AML-193 (cell line): ENCODE measurements around the gene CD4.
A peak's percentile ranks its signal among the peaks of the same experiment; 100 is the strongest.
"Not testable (repeated sequence)": the region's sequence is repeated elsewhere in the genome, so short reads cannot be mapped to it uniquely, and the experiment has no call there.

Experiments used
- DNase-seq, 2 experiments: peaks; one replicate each; lab custom pipeline; 2025; lab: John Stamatoyannopoulos, UW

The CD4 gene

DNA sequence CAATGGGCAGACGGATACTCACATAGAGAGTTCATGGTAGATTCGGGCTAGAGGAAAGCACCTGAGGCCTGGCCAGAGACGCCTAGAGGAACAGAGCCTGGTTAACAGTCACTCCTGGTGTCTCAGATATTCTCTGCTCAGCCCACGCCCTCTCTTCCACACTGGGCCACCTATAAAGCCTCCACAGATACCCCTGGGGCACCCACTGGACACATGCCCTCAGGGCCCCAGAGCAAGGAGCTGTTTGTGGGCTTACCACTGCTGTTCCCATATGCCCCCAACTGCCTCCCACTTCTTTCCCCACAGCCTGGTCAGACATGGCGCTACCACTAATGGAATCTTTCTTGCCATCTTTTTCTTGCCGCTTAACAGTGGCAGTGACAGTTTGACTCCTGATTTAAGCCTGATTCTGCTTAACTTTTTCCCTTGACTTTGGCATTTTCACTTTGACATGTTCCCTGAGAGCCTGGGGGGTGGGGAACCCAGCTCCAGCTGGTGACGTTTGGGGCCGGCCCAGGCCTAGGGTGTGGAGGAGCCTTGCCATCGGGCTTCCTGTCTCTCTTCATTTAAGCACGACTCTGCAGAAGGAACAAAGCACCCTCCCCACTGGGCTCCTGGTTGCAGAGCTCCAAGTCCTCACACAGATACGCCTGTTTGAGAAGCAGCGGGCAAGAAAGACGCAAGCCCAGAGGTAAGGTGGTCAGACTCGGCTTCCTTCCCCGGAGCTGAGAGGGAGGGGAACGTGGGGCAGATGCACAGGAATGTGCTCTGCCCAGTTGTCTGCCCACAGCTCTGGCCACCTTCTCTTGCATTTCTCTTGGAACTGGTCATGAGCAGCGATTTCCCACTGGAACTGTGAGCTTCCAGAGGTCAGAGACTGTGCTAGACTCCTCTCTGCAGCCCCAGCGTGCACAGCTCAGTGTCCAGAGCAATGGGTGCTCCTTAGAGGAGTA lies at the start of gene CD4:
CD4 (plus strand) TSS at position 557 of the 953 bp plus-strand sequence. CDS start 10,611 bp downstream, outside the sequence.
- DNase-seq = peak in 1 of 2 experiments; percentile 46

- DNase-seq = not testable (repeated sequence)
Observed at GRCh38 chr12:6742080-6742479, 47.2 kb upstream of the CD4 start.

DNA sequence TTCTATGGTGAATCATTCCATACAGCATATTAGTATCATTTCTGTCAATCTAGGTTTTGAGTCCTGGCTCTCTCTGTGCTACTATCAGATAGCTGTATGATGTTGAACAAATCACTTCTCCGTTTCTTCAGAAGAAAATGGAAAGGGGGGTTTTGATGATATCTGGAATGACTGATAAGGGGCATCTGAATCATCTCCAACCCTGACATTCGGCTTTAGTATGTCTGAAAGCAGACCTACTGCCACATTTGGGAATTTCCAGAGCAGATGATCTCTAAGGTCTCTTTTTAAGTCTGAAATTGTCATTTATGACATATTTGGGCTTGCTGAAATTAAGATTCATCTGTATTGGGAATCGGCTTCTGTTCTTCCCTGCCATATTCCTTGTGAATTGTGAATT lies 46.5 kb upstream of the CD4 start:
- DNase-seq = no peak

DNA sequence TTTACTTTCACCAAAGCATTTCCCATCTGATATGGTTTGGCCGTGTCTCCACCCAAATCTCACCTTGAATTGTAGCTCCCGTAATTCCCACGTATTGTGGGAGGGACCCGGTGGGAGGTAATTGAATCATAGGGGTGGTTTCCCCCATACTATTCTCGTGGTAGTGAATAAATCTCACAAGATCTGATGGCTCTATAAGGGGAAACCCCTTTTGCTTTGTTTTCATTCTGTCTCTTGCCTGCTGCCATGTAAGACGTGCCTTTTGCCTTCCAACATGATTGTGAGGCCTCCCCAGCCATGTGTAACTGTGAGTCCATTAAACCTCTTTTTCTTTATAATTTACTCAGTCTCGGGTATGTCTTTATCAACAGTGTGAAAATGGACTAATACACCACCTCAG lies 46.0 kb upstream of the CD4 start:
- DNase-seq = not testable (repeated sequence)

DNA sequence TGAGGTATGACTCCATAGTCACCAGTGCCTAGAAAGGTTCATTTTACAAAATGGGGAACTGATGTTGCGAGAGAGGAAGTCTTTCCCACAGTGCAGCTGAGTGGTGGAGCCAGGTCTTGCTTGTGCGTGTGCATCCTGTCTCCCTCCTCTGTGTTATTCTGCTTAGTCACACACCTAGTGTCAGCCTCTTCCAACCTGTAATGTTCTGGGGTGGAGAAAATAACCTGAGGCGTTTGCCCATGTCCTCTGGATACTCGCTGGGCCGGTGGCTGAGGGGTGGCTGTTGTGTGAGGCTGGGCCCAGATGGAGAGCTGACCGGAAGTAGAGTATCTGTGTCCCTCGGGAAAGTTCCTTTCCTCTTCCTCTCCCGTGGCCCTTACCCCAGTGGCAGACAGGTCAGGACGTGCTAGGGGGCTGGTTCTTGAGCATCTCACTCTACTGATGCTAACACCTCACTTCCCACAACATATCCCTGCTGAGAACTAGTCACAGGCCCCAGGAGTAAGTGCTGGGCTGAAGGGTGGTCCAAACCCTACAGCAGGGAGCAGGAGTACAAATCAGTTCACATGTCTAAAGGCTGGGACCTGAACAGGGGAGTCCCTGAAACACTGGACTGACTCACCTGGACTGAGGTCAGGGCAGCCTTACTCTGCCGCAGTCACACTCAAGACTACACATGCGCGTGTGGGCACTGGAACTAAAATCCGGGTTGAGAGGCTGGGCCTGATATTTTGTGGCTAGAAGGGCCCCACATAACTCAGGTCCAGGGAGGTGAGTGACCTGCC lies 43.4 kb upstream of the CD4 start:
- DNase-seq = peak; percentile 96 to 97

GRCh38 chr12:6747216-6747615 lies 42.1 kb upstream of the CD4 start:
- no peak for DNase-seq

DNA sequence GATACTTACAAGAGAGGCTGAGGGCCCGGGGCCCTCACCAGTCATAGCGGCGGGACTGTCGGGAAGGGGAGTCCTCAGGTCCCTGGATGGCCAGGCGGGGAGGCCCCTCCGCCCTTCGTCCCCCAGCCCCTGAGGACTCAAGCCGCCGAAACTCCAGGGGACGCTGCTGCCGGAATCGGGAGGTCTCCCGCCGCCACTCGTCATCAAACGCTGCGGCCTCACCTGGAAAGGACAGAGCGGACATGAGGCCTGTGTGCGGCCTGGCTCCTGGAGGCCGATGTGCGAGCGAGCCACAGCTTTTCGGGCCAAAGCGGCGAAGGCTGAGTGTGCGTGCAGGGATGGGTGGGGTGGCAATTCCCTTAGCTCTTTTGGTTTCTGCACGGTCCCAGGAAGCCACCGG lies 40.6 kb upstream of the CD4 start:
- no peak for DNase-seq

GRCh38 chr12:6750506-6750905 lies 38.8 kb upstream of the CD4 start:
- DNase-seq = no peak

- DNase-seq = no peak
Observed at GRCh38 chr12:6751767-6752166, 37.6 kb upstream of the CD4 start.

GRCh38 chr12:6752167-6752920 lies 37.0 kb upstream of the CD4 start:
- DNase-seq = no peak

GRCh38 chr12:6752921-6753771 lies 36.2 kb upstream of the CD4 start, which contains the start of gene MLF2:
MLF2 (minus strand) TSS chr12:6753141; CDS start chr12:6752334, 807 bp downstream.
- peak; percentile 86 to 94 for DNase-seq

DNA sequence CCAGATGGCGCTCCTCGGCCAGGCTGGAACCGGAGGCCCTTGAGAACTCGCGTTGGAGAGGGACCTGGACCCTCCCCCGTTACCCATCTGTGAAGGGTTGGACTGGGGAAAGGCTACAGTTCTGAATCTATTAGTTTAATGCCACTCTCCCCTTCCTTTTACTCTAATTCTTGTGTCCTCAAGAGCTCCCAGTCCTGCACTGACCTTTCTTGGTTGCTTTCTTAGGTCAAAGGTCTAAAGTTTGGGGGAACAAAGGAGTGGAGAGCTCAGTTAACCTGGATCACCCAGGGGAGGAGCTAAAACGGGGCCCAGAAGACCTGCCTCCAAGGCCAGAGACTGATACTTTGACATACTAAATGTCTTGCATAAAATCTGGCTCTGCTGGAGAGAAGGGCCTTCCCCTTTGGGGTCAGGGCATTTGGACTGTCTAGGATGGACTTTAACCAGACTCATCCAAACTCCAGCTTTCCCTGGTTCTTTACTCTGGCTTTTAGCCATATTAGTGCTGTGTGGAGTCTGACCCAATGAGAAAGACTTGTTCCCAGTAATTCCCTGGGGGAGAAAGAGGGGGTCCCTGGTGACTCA lies 35.5 kb upstream of the CD4 start:
- no peak for DNase-seq

- no peak for DNase-seq
Observed at GRCh38 chr12:6754411-6754810, 34.9 kb upstream of the CD4 start.

GRCh38 chr12:6757028-6757690 lies 32.2 kb upstream of the CD4 start:
- no peak for DNase-seq

DNA sequence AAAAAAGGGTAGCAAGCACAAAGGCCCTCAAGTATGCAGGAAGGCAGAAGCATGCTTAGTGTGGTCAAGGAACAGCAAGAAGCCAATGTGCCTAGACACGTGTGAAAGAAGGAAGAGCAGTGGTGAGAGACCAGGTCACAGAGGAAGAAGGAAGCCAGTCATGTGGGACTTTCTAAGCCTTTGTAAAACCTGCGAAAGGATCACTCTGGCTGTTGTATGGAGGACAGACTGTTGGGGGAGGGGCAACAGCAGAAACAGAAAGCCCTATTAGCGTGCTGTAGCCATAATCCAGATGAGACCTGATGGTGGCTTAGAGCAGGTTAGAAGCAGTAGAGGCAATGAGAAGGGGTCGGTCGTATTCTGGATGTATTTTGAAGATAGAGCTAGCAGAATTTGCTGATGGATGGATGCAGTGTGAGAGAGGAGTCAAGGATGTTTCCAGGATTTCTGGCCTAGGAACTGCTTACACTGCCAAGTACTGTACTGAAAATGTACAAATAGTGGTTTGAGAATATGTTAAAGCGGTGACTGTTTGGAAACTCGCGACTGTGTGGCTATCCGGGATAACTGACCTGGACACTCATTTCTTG lies 30.7 kb upstream of the CD4 start:
- DNase-seq = no peak

- DNase-seq = no peak
Observed at GRCh38 chr12:6759741-6760140, 29.6 kb upstream of the CD4 start.

GRCh38 chr12:6763380-6763779 lies 25.9 kb upstream of the CD4 start:
- DNase-seq = no peak

- DNase-seq = peak; percentile 36 to 49
Observed at GRCh38 chr12:6764011-6764828, 25.1 kb upstream of the CD4 start.
